ENCODE data around the gene NT5C3A. TPM values are rescaled to one million over a fixed set of nuclear protein-coding genes. Genes with fewer than 3 reads are reported as not detected.

NT5C3A gene
- total RNA-seq, 1 donor = 25.0 TPM

GRCh38 chr7:33065981-33066380 is 3.4 kb upstream of the NT5C3A start:
- Histone ChIP-seq H4K20me1 (ENCODE audit: insufficient read depth, low read length) (peaks cover 8% of the 10 kb centered on the region), H3K27me3 (ENCODE audit: insufficient read depth, low read length) (no peaks in the 10 kb centered on the region), H3K9me3 (ENCODE audit: low read depth, low read length) (peaks cover 9% of the 10 kb centered on the region), H3K27ac (ENCODE audit: low read depth, low read length) (no peak overlapping the region), H3K4me1 (ENCODE audit: insufficient read depth, low read length) (peaks cover 11% of the 10 kb centered on the region), H3K36me3 (ENCODE audit: insufficient read depth, low read length) (no peaks in the 10 kb centered on the region), H2AFZ (ENCODE audit: low read length) (no peak overlapping the region), H3K79me2 (ENCODE audit: insufficient read depth, low read length) (peaks cover 13% of the 10 kb centered on the region), H3K4me3 (ENCODE audit: insufficient read depth, low read length) (no peak overlapping the region), H3K4me2 (ENCODE audit: insufficient read depth, low read length) (no peak overlapping the region)
- no peak for DNase-seq (ENCODE audit: insufficient read length, low spot score, missing footprints)
- TF ChIP-seq CTCF (IDR thresholded peaks at IDR 0.05; ENCODE audit: extremely low read depth, low read depth, low read length) = no peak

DNA sequence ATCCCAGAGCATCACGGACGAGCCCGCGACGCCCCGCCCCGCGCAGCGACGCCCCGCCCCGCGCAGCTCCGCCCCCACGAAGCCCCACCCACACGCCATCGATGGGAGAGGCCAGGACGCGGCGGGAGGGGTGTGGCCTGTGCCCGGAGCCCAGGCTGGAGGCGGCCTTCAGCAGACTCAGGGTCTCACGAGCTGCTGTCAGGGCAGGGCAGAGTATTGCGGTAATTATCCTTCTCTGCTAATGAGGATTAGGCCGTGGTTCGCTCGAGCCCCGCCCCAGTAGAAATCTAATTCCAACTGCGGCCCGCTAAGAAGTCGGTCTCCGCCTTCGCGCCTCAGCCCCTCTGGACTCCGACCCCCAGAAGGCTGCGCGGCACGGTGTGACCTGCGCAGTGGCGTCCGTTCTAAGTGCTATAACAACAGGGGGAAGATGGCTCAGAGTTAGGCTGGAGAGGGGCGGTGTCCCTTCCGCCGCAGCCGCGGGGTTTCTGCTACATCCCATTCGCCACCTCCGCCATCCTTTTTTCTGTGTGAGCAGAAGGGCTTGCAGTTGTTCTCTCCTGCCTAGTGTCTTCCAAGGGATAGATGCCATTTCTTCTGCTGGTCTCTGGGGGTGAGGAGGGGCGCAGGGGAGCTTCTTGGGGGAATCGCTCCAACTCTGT is 337 bp upstream of the NT5C3A start:
- TF ChIP-seq CTCF (IDR thresholded peaks at IDR 0.05; ENCODE audit: extremely low read depth, low read depth, low read length) = no peak
- peak; percentile 98 for DNase-seq (ENCODE audit: insufficient read length, low spot score, missing footprints)
- Histone ChIP-seq H3K27ac (ENCODE audit: low read depth, low read length) (peak overlapping the region; percentile 85), H3K79me2 (ENCODE audit: insufficient read depth, low read length) (peaks cover 43% of the 10 kb centered on the region), H4K20me1 (ENCODE audit: insufficient read depth, low read length) (peaks cover 15% of the 10 kb centered on the region), H3K27me3 (ENCODE audit: insufficient read depth, low read length) (no peaks in the 10 kb centered on the region), H3K4me3 (ENCODE audit: insufficient read depth, low read length) (peak overlapping the region; percentile 93), H3K9me3 (ENCODE audit: low read depth, low read length) (peaks cover 3% of the 10 kb centered on the region), H3K4me2 (ENCODE audit: insufficient read depth, low read length) (peak overlapping the region; percentile 88), H3K36me3 (ENCODE audit: insufficient read depth, low read length) (no peaks in the 10 kb centered on the region), H2AFZ (ENCODE audit: low read length) (peak overlapping the region; percentile 99), H3K4me1 (ENCODE audit: insufficient read depth, low read length) (peaks cover 12% of the 10 kb centered on the region)

- Histone ChIP-seq H3K4me2 (ENCODE audit: insufficient read depth, low read length) (peak overlapping the region; percentile 88), H3K36me3 (ENCODE audit: insufficient read depth, low read length) (no peaks in the 10 kb centered on the region), H2AFZ (ENCODE audit: low read length) (no peak overlapping the region), H3K9me3 (ENCODE audit: low read depth, low read length) (peaks cover 3% of the 10 kb centered on the region), H3K27me3 (ENCODE audit: insufficient read depth, low read length) (no peaks in the 10 kb centered on the region), H3K27ac (ENCODE audit: low read depth, low read length) (peak overlapping the region; percentile 71), H3K79me2 (ENCODE audit: insufficient read depth, low read length) (peaks cover 58% of the 10 kb centered on the region), H3K4me1 (ENCODE audit: insufficient read depth, low read length) (peaks cover 12% of the 10 kb centered on the region), H3K4me3 (ENCODE audit: insufficient read depth, low read length) (peak overlapping the region; percentile 93), H4K20me1 (ENCODE audit: insufficient read depth, low read length) (peaks cover 15% of the 10 kb centered on the region)
- no peak for TF ChIP-seq CTCF (IDR thresholded peaks at IDR 0.05; ENCODE audit: extremely low read depth, low read depth, low read length)
- DNase-seq (ENCODE audit: insufficient read length, low spot score, missing footprints) = no peak
Measured at GRCh38 chr7:33061282-33061937, 1.2 kb downstream of the NT5C3A start.

DNA sequence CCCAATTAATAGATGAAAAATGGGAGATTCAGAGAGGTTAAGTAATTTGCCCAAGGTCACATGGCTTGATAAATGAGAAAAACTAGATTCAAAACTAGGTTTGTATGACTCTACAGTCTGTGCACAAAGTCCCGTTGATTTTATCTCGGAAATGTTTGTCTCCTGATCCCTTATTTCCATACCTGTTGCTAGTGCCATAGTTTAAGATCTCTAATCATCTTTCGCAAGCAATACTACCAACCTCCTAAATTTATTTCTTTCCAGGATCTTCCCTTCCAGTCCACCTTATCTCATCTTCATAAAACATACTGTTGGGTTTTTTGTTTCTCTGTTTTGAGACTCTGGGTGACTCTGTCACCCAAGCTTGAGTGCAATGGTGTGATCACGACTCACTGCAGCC is 2.9 kb downstream of the NT5C3A start:
- Histone ChIP-seq H3K4me2 (ENCODE audit: insufficient read depth, low read length) (no peak overlapping the region), H3K36me3 (ENCODE audit: insufficient read depth, low read length) (no peaks in the 10 kb centered on the region), H3K4me1 (ENCODE audit: insufficient read depth, low read length) (peaks cover 12% of the 10 kb centered on the region), H3K4me3 (ENCODE audit: insufficient read depth, low read length) (no peak overlapping the region), H3K9me3 (ENCODE audit: low read depth, low read length) (no peaks in the 10 kb centered on the region), H3K27ac (ENCODE audit: low read depth, low read length) (no peak overlapping the region), H3K27me3 (ENCODE audit: insufficient read depth, low read length) (no peaks in the 10 kb centered on the region), H3K79me2 (ENCODE audit: insufficient read depth, low read length) (peaks cover 74% of the 10 kb centered on the region), H2AFZ (ENCODE audit: low read length) (no peak overlapping the region), H4K20me1 (ENCODE audit: insufficient read depth, low read length) (peaks cover 15% of the 10 kb centered on the region)
- no peak for DNase-seq (ENCODE audit: insufficient read length, low spot score, missing footprints)
- no peak for TF ChIP-seq CTCF (IDR thresholded peaks at IDR 0.05; ENCODE audit: extremely low read depth, low read depth, low read length)

All from osteoblast (primary cell).